HG02759 (cell line): Measurements from ENCODE around the gene KMO.

Experiments used
- ATAC-seq: cut with Tn5 transposase; IDR thresholded peaks from one replicate; pipeline ENCODE4 v1.9.1; 2021; ENCODE audit warnings: mild to moderate bottlenecking, moderate library complexity; ENCODE audit not compliant: unreplicated experiment

KMO gene

DNA sequence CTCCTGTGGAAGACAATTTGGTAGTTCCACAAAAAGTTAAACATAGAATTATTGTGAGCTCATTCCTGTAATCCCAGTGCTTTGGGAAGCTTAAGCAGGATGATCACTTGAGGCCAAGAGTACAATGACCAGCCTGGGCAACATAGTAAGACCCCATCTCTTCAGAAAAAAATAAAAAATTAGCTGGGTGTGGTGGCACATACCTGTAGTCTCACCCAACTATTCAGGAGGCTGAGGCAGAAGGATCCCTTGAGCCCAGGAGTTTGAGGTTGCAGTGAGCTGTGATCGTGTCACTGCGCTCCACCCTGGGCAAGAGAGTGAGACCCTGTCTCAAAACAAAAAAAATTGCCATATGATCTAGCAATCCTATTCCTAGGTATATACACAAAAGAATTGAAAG, 112.1 kb downstream of the KMO start:
- ATAC-seq, result no peak

DNA sequence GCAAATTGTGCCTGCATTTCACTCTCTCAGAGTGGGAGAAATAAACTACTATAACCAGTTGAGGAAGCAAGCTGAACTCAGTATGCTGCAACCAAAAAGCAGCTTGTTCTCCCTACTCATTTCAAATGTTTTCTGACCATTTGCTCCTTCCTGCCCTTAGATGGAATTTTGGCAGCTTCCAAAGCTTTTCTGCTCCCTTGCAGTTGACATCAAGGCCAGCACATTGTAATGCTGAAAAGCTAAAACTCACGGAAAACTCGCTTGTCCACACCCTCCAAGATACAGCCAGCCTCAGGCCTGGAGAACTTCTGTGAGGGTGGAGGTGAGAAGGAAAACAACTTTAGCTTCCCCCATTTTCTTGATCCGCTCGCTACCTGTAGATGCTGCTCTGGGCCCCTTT, 113.0 kb downstream of the KMO start:
- no peak for ATAC-seq
